H9 (cell line): Measurements from ENCODE around the gene OR6Q1. TPM values are rescaled to one million over a fixed set of nuclear protein-coding genes. Genes with fewer than 3 reads are reported as not detected.

ENCODE experiments used
- DNase-seq: peaks from one replicate; pipeline ENCODE4 v3.0.0-alpha.2; 2017
- H2AFZ ChIP-seq: one replicate; pipeline ENCODE4 v1.6.1; 2013; ENCODE audit warnings: mild to moderate bottlenecking, low read length, control low read depth, moderate library complexity
- H2AK5ac ChIP-seq: 2 replicates; pipeline ENCODE4 v1.6.1; 2013; ENCODE audit warnings: low read length, control low read depth, mixed read lengths; ENCODE audit not compliant: insufficient read length
- H2BK120ac ChIP-seq: one replicate; pipeline ENCODE4 v1.6.1; 2013; ENCODE audit warnings: low read depth, mild to moderate bottlenecking, low read length, control low read depth, inconsistent platforms; ENCODE audit not compliant: poor library complexity, severe bottlenecking
- H2BK12ac ChIP-seq: 2 replicates; pipeline ENCODE4 v1.6.1; 2013; ENCODE audit warnings: low read length, control low read depth, mixed read lengths, low read depth; ENCODE audit not compliant: insufficient read length
- H2BK15ac ChIP-seq: 2 replicates; pipeline ENCODE4 v1.6.1; 2013; ENCODE audit warnings: low read depth, low read length, control low read depth
- H2BK20ac ChIP-seq: one replicate; pipeline ENCODE4 v1.6.1; 2013; ENCODE audit warnings: low read depth, mild to moderate bottlenecking, low read length, control low read depth, inconsistent platforms; ENCODE audit not compliant: poor library complexity, severe bottlenecking
- H2BK5ac ChIP-seq: 2 replicates; pipeline ENCODE4 v1.6.1; 2013; ENCODE audit warnings: low read length, control low read depth, mixed read lengths; ENCODE audit not compliant: insufficient read length
- H3K14ac ChIP-seq: 2 replicates; pipeline ENCODE4 v1.6.1; 2013; ENCODE audit warnings: low read length, control low read depth; ENCODE audit not compliant: insufficient read depth
- H3K18ac ChIP-seq: 2 replicates; pipeline ENCODE4 v1.6.1; 2013; ENCODE audit warnings: low read depth, mild to moderate bottlenecking, mixed read lengths, low read length, control low read depth; ENCODE audit not compliant: insufficient read length
- H3K23ac ChIP-seq: 2 replicates; pipeline ENCODE4 v1.6.1; 2013; ENCODE audit warnings: low read length, control low read depth, mixed read lengths, low read depth; ENCODE audit not compliant: insufficient read length
- H3K23me2 ChIP-seq: 2 replicates; pipeline ENCODE4 v1.6.1; 2013; ENCODE audit warnings: low read depth, mild to moderate bottlenecking, mixed read lengths, low read length, control low read depth; ENCODE audit not compliant: insufficient read length, poor library complexity, severe bottlenecking
- H3K27ac ChIP-seq: 2 replicates; pipeline ENCODE4 v1.5.1; 2013; ENCODE audit warnings: low read length, control low read depth, mixed read lengths, low read depth; ENCODE audit not compliant: insufficient read length
- H3K27me3 ChIP-seq: 2 replicates; pipeline ENCODE4 v1.6.1; 2013; ENCODE audit warnings: low read length, control low read depth, inconsistent platforms; ENCODE audit not compliant: insufficient read depth
- H3K4ac ChIP-seq: 2 replicates; pipeline ENCODE4 v1.6.1; 2013; ENCODE audit warnings: low read depth, mild to moderate bottlenecking, control low read depth, inconsistent platforms, low read length, moderate library complexity
- H3K4me1 ChIP-seq: 2 replicates; pipeline ENCODE4 v1.6.1; 2013; ENCODE audit warnings: low read length, control low read depth, inconsistent platforms; ENCODE audit not compliant: insufficient read depth
- H3K4me2 ChIP-seq: 2 replicates; pipeline ENCODE4 v1.6.1; 2013; ENCODE audit warnings: low read length, control low read depth, mixed read lengths; ENCODE audit not compliant: insufficient read length, insufficient read depth
- H3K56ac ChIP-seq: 2 replicates; pipeline ENCODE4 v1.6.1; 2013; ENCODE audit warnings: low read depth, mild to moderate bottlenecking, mixed read lengths, low read length, control low read depth; ENCODE audit not compliant: insufficient read length
- H3K79me1 ChIP-seq: 2 replicates; pipeline ENCODE4 v1.6.1; 2013; ENCODE audit warnings: low read depth, mild to moderate bottlenecking, moderate library complexity, low read length, control low read depth, inconsistent platforms; ENCODE audit not compliant: insufficient read depth, poor library complexity, severe bottlenecking
- H3K79me2 ChIP-seq: 2 replicates; pipeline ENCODE4 v1.6.1; 2013; ENCODE audit warnings: low read length, control low read depth, inconsistent platforms; ENCODE audit not compliant: insufficient read depth
- H3K9ac ChIP-seq: 2 replicates; pipeline ENCODE4 v1.6.1; 2013; ENCODE audit warnings: low read length, control low read depth, mixed read lengths; ENCODE audit not compliant: insufficient read length; ENCODE audit errors: extremely low read depth
- H3K9me3 ChIP-seq: one replicate; pipeline ENCODE4 v1.6.1; 2013; ENCODE audit warnings: low read depth, low read length, inconsistent platforms; ENCODE audit not compliant: control insufficient read depth
- H3T11ph ChIP-seq: one replicate; pipeline ENCODE4 v1.6.1; 2013; ENCODE audit warnings: mild to moderate bottlenecking, low read length, control low read depth, inconsistent platforms
- H4K20me1 ChIP-seq: one replicate; pipeline ENCODE4 v1.6.1; 2013; ENCODE audit not compliant: control insufficient read depth, insufficient read length, insufficient read depth
- H4K5ac ChIP-seq: 2 replicates; pipeline ENCODE4 v1.6.1; 2013; ENCODE audit warnings: low read depth, mild to moderate bottlenecking, mixed read lengths, low read length, control low read depth; ENCODE audit not compliant: insufficient read length
- H4K8ac ChIP-seq: replicated peaks from 2 replicates; pipeline ENCODE4 v1.6.1; 2013; ENCODE audit warnings: low read length, control low read depth, mixed read lengths, low read depth; ENCODE audit not compliant: insufficient read length
- H4K91ac ChIP-seq: 2 replicates; pipeline ENCODE4 v1.6.1; 2013; ENCODE audit warnings: low read depth, mild to moderate bottlenecking, moderate library complexity, mixed read lengths, low read length, control low read depth; ENCODE audit not compliant: insufficient read length
- H3K27ac Mint-ChIP-seq, 3 experiments: 2 replicates in 2 of 3; 3 replicates in 1 of 3; pipeline ENCODE4 v1.8.0; 2020 to 2021; ENCODE audit warnings: mixed read lengths in 3 of 3, mild to moderate bottlenecking in 1 of 3, moderate library complexity in 1 of 3
- H3K27me3 Mint-ChIP-seq: 2 replicates; pipeline ENCODE4 v1.8.0; 2021; ENCODE audit warnings: low read depth, mild to moderate bottlenecking, moderate library complexity, mixed read lengths
- H3K36me3 Mint-ChIP-seq, 3 experiments: 2 replicates in 2 of 3; 3 replicates in 1 of 3; pipeline ENCODE4 v1.8.0; 2020 to 2021; ENCODE audit warnings: low read depth in 3 of 3, mixed read lengths in 3 of 3; ENCODE audit not compliant: insufficient read depth in 1 of 3
- H3K4me1 Mint-ChIP-seq, 2 experiments: 2 replicates each; pipeline ENCODE4 v1.8.0; 2020; ENCODE audit warnings: mixed read lengths in 2 of 2
- H3K4me3 Mint-ChIP-seq, 2 experiments: 2 replicates in 1 of 2; 3 replicates in 1 of 2; pipeline ENCODE4 v1.8.0; 2020 to 2021; ENCODE audit warnings: mild to moderate bottlenecking in 2 of 2, mixed read lengths in 2 of 2, moderate library complexity in 1 of 2
- H3K9me3 Mint-ChIP-seq, 2 experiments: 2 replicates in 1 of 2; 3 replicates in 1 of 2; pipeline ENCODE4 v1.8.0; 2020; ENCODE audit warnings: mild to moderate bottlenecking in 2 of 2, mixed read lengths in 2 of 2, moderate library complexity in 1 of 2
- CTCF ChIP-seq: fragments of 200-600 bp; sonication (generic); conservative IDR thresholded peaks from 3 replicates; pipeline ENCODE4 v1.8.0; 2021; ENCODE audit warnings: antibody characterized with exemption, mild to moderate bottlenecking
- WGBS: extraction: QIAGEN DNeasy Blood & Tissue Kit; methylation state at CpG from one replicate; pipeline ENCODE4 v1.1.7; 2013; ENCODE audit warnings: missing lambda C conversion rate, low lambda C conversion rate, mixed read lengths; ENCODE audit not compliant: insufficient read length; ENCODE audit errors: extremely low coverage; 5-methylcytosine and 5-hydroxymethylcytosine counted together
- total RNA-seq: library from RNA; stranded (reverse); gene quantifications from 2 replicates; pipeline ENCODE4 v1.2.1, GENCODE V29; 2021

Gene OR6Q1
- total RNA-seq, 1 experiment from 2014 or later: not detected

GRCh38 chr11:58046231-58046630, 15.5 kb downstream of the OR6Q1 start:
- no peak overlapping the region for H4K5ac ChIP-seq
- H2BK20ac ChIP-seq: no peak overlapping the region
- H4K91ac ChIP-seq: no peak overlapping the region
- no peaks in the 10 kb centered on the region for H3K4me1 ChIP-seq
- no peaks in the 10 kb centered on the region for H4K20me1 ChIP-seq
- H3K27me3 Mint-ChIP-seq: peaks cover 5% of the 10 kb centered on the region
- no peaks in the 10 kb centered on the region for H3K4me1 Mint-ChIP-seq
- H3K4me2 ChIP-seq: no peak overlapping the region
- H3K27ac ChIP-seq: no peak overlapping the region
- no peaks in the 10 kb centered on the region for H3K23me2 ChIP-seq
- no peak overlapping the region for H3K14ac ChIP-seq
- H3K79me2 ChIP-seq: no peaks in the 10 kb centered on the region
- H3K79me1 ChIP-seq: no peaks in the 10 kb centered on the region
- H2AK5ac ChIP-seq: no peak overlapping the region
- H3K56ac ChIP-seq: no peak overlapping the region
- no peaks in the 10 kb centered on the region for H3K36me3 Mint-ChIP-seq
- H2BK12ac ChIP-seq: no peak overlapping the region
- H3K9me3 ChIP-seq: no peaks in the 10 kb centered on the region
- TF ChIP-seq CTCF: no peak
- no CpG with 5 or more reads among the region's 3 CpGs for WGBS
- DNase-seq: no peak
- no peaks in the 10 kb centered on the region for H3K27me3 ChIP-seq
- no peak overlapping the region for H2AFZ ChIP-seq
- no peak overlapping the region for H4K8ac ChIP-seq
- H3K18ac ChIP-seq: no peak overlapping the region
- H2BK120ac ChIP-seq: no peak overlapping the region
- no peak overlapping the region for H2BK5ac ChIP-seq
- H3K4ac ChIP-seq: no peak overlapping the region
- H3K9ac ChIP-seq: no peak overlapping the region
- no peak overlapping the region for H3K27ac Mint-ChIP-seq
- no peak overlapping the region for H3K4me3 Mint-ChIP-seq
- H2BK15ac ChIP-seq: no peak overlapping the region
- H3T11ph ChIP-seq: no peak overlapping the region
- peaks cover 3 to 5% of the 10 kb centered on the region in 2 experiments; a peak in 2 of 5 replicates for H3K9me3 Mint-ChIP-seq
- H3K23ac ChIP-seq: no peak overlapping the region
